ENCODE measurements around the gene RARS2.

DNA sequence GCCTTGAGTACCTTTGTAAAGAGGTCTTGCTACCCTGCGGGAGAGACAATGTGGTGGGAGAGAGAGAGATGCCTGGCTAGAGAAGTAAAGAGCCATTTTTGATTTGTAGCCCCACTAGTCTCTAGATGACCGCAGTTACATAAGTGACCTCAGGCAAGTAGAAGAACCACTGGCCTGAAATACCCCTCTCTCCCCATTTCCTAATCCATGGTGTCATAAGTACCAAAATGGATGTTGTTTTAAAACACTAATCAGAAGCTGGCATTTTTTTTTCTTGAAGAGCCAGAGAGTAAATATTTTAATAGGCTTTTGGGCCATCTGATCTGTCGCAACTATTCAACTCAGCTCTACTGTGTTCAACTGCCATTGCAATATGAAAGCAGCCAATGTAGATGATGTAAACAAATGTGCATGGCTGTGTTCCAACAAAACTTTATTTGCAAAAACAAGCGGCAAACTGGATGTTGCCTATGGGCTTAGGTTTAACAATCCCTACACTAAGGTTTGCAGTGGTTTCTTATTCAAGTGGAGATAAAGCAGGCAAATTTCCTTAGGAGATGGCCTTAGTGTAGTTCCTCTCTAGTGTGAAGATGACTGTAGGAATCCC, 36.5 kb downstream of the RARS2 start:
- TF ChIP-seq, protein P1, sequence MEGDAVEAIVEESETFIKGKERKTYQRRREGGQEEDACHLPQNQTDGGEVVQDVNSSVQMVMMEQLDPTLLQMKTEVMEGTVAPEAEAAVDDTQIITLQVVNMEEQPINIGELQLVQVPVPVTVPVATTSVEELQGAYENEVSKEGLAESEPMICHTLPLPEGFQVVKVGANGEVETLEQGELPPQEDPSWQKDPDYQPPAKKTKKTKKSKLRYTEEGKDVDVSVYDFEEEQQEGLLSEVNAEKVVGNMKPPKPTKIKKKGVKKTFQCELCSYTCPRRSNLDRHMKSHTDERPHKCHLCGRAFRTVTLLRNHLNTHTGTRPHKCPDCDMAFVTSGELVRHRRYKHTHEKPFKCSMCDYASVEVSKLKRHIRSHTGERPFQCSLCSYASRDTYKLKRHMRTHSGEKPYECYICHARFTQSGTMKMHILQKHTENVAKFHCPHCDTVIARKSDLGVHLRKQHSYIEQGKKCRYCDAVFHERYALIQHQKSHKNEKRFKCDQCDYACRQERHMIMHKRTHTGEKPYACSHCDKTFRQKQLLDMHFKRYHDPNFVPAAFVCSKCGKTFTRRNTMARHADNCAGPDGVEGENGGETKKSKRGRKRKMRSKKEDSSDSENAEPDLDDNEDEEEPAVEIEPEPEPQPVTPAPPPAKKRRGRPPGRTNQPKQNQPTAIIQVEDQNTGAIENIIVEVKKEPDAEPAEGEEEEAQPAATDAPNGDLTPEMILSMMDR (IDR thresholded peaks at IDR 0.05) = no peak
- TF ChIP-seq EP300 (IDR thresholded peaks at IDR 0.05) = no peak
- TF ChIP-seq POLR2AphosphoS5 (IDR thresholded peaks at IDR 0.05) = no peak
- TF ChIP-seq POLR2A (IDR thresholded peaks at IDR 0.05) = no peak

Data from upper lobe of left lung (tissue), 4 donors.